Glomerular endothelial cell (primary cell): ENCODE data around the gene TMTC1. TPM values are rescaled to one million over a fixed set of nuclear protein-coding genes. Genes with fewer than 3 reads are reported as not detected.
"Not testable (repeated sequence)": the region's sequence is repeated elsewhere in the genome, so short reads cannot be mapped to it uniquely, and the experiment has no call there.

ENCODE experiments used
- DNase-seq: peaks from one replicate; pipeline ENCODE4 v3.0.0-alpha.2; 2011; ENCODE audit warnings: low read depth, low spot score; ENCODE audit errors: extremely low read depth
- total RNA-seq: library from RNA; depleted of rRNA; stranded (reverse); fragments of >200 nt; gene quantifications from 2 replicates; pipeline ENCODE4 v1.2.3, GENCODE V29; 2015

TMTC1 gene
- total RNA-seq = 1.2 and 4.7 TPM in 2 replicates

- DNase-seq = no peak
Measured at GRCh38 chr12:29783773-29784666, at the start of gene TMTC1. Gene TMTC1, minus strand, starts transcription at chr12:29783942. Its CDS starts 191 bp downstream, at chr12:29783751.

- DNase-seq = no peak
Measured at GRCh38 chr12:29831173-29831572, 47.4 kb upstream of the TMTC1 start.

DNA sequence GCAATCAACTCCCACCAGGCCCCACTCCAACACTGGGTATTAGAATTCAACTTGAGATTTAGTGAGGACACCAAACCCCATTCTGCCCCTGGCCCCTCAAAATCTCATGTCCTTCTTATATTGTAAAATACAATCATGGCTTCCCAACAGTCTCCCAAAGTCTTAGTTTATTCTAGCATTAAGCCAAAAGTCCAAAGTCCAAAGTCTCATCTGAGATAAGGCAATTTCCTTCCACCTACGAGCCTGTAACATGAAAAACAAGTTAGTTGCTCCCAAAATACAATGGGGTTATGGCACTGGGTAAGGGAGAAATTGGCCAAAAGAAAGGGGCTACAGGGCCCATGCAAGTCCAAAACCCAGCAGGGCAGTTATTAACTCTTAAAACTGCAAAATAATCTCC is 46.6 kb upstream of the TMTC1 start:
- DNase-seq = no peak

DNA sequence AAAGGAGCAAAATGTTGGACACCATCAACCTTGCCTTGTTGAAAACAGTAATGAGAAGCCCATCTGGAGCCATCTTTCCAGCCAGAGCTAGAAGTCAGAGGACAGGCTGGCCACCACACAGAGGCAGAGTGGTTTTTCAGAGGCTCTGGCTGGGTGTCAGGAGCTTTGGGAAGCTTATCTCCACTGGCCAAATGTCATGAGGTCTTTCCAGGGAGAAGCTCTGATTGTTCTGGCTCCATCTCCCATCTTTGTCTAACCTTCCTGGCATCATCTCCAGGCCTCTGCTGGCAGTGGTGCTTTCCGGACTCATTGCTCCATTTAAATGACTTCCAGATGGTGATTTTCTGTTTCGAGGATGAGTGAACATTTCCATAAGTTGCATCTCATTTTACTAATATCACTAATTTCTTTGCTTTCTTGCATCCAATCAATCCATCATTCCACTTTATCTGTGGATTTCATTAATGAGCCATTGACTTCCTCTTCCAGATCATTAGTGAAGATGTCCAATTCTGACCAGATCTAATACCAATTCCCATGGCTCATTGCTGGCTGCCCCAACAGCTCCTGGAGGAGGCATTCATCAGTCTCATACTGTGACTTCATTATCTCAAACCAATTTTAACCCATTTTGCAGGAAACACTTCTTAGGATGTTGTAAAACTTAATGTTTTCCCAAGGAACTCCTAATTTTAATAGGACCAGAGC is 35.3 kb upstream of the TMTC1 start:
- no peak for DNase-seq

DNA sequence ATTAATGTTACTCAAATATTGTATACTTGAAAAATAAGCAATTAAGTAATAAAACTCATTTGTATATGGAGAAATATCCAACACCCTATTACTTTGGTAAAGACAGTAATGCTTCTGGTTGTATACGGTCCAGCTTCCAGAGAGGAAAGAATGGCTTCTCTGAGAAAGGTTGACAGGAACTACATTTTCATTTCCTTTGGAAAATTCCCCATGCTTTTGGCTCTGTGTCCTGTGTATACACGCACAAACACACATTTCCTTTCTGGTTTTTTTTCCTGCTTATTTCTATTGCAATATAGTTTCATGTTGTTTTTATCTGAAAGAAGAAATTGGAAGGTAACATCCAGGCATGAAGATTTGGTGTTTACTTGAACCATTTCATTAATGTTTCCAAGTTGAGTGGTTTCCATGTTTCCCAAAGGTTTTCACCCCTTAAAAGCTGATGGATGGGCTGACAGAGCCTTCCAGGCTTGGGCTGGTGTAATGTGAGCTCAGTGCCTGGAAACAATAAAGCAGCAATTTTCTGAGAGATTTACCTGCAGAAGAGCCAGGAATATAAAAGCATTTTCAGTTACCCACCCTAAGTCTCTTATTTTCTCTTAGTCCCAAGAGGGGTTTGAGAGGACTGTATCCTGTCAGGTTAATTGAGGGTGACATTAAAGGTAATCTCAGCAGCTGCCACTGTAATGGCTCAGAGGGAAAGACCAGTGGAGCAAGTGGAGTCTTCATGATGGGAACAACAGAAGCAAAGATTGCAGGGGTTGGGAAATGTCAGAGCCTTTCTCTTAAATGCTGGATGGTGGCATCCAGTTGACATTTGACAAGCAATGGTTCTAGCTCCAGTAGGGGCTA is 33.4 kb upstream of the TMTC1 start:
- DNase-seq = no peak

DNA sequence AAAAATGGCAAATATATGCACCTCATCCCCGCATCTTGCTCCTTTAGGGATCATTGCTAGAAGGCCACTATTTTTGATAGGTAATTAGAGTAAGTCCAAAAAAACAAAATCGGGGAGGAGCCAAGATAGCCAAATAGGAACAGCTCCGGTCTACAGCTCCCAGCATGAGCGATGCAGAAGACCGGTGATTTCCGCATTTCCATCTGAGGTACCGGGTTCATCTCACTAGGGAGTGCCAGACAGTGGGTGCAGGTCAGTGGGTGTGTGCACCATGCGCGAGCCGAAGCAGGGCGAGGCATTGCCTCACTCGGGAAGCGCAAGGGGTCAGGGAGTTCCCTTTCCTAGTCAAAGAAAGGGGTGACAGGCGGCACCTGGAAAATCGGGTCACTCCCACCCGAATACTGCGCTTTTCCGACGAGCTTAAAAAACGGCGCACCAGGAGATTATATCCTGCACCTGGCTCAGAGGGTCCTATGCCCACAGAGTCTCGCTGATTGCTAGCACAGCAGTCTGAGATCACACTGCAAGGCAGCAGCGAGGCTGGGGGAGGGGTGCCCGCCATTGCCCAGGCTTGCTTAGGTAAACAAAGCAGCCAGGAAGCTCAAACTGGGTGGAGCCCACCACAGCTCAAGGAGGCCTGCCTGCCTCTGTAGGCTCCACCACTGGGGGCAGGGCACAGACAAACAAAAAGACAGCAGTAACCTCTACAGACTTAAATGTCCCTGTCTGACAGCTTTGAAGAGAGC is 26.0 kb upstream of the TMTC1 start:
- not testable (repeated sequence) for DNase-seq

DNA sequence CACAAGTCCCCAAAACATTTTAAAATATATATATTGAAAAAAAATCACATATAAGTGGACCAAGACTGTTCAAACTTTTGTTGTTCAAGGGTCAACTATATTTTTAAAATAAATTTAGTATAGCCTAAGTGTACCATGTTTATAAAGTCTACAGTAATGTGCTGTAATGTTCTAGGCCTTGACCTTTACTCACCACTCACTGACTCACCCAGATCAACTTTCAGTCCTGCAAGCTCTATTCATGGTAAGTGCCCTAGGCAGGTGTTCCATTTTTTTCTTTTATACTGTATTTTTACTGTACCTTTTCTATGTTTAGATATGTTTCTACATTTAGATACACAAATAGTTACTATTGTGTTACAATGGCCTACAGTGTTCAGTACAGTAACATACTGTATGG is 23.4 kb upstream of the TMTC1 start:
- no peak for DNase-seq

GRCh38 chr12:29804019-29804418 is 20.3 kb upstream of the TMTC1 start:
- DNase-seq = no peak

GRCh38 chr12:29799591-29799990 is 15.8 kb upstream of the TMTC1 start:
- no peak for DNase-seq

GRCh38 chr12:29797565-29798355 is 14.0 kb upstream of the TMTC1 start:
- DNase-seq = no peak

DNA sequence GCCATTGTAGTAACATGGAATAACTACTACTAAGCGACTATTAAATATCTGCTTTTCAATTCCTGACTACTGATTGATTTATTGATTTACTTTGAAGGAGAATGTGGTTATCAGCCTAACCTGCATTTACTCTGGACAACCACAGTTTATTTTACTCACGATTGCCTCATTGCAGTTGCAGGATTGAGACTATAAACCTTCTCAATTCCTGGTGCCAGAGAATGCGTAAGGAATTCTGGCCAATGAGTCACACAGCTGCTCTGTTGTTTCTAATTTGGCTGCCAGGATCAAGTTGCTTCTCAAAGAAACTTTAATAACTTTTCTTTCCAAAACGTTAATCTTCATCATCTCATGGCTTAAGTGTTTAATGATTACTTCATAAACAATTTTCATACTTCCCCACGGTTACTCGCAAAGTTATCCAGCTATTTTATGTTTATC is 13.1 kb upstream of the TMTC1 start:
- peak; percentile 20 for DNase-seq

- DNase-seq = no peak
Measured at GRCh38 chr12:29795715-29796114, 12.0 kb upstream of the TMTC1 start.

- no peak for DNase-seq
Measured at GRCh38 chr12:29794862-29795261, 11.1 kb upstream of the TMTC1 start.

DNA sequence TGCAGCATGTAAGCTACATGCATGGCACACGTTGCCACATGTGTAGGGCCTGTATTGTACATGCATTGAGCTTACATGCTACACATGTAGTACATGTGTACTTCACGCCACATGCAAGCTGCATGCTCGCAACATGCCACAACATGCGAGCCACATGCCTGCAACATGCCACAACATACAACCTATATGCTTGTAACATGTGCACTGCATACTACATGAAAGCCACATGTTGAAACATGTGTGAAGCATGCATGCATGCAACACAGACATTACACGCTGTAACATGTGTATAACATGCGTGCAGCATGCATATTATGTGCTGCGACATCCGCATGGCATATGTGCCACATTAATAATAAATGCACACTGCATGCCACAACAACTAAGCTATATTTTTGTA is 9.1 kb upstream of the TMTC1 start:
- DNase-seq = no peak

- DNase-seq = no peak
Measured at GRCh38 chr12:29792132-29792531, 8.4 kb upstream of the TMTC1 start.

DNA sequence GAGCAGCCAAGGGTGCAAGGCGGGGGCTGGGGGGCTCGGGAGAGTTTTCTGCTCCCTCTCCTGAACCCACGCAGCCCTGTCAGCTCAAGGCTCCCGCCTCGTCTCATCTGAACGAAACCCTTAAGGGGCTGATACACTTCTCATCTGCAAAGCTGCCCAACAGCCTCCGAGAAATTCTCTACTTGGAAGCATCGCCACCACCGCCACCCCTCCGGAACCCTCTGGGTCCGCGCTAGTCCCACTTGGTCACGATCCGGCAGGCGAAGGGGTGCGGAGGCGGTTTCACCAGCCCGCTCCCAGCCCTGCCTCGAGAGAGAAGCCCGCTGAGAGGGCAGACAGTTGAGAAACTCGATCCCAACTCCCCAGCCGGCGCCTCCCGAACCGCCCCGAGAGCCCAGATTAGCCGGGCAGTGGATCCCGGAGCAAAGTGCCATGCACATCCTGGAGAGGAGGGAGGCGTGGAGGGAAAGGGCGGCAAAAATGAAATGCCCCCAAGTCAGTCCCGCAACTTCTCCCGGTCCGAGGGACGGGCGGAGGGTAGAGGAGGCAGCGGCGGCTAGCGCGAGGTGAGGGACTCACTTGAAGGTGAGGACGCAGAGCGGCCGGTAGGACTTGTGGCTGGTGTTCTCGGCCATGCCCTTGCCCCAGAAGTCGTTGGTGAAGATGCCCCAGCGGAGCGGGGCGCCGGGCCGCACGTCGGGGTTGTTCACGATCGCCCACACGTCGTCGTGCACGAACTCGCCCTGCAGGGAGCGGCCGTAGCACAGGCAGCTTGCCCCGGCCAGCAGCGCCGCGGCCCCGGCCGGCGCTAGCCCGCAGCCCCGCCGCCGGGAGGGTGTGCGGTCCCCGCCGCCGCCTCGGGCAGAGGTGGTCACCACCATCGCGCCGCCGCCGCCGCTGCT is 620 bp downstream of the TMTC1 start:
- DNase-seq = no peak

DNA sequence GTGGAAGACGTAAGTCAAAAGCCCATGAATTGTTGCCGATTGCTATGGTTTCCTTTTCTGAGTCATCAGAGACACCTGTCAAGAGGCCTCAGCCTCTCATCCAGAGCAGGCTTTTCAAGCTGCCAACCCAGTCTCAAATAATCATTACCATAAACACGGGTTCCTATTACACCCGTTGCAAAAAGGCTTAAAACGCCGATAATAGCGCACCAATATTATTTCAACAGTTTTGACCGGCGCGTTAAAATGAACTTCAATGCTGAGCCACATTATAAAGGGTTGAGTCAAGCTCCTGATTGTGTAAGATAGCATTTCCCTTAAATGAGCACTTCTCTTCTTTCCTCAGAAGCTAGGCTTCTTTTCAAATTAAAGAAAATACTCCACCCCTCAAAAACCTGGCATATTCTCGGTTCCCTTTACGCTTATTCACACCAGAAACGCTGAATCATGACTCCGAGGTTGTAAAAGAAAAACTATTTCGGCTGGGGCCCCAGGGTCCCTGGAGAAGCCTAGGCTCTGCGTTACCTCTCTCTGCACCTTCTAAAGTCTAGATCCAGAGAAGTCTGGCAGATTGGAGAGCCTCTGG is 1.4 kb downstream of the TMTC1 start:
- DNase-seq = peak; percentile 7

GRCh38 chr12:29781705-29782266 is 2.0 kb downstream of the TMTC1 start:
- no peak for DNase-seq
